Panc1 (cell line): ENCODE data around the gene FBRSL1. TPM values are rescaled to one million over a fixed set of nuclear protein-coding genes. Genes with fewer than 3 reads are reported as not detected.

Experiments used
- ATAC-seq: fragments of 200-7000 bp; cut with Tn5 transposase; 2 replicates; pipeline ENCODE4 v1.9.1; 2020; ENCODE audit warnings: mild to moderate bottlenecking, moderate library complexity
- BruUV-seq: library from RNA; stranded (reverse); fragments of 400-500 nt; replicated peaks from 2 replicates; lab custom pipeline; 2021; lab: Mats Ljungman, UMichigan
- CTCF ChIA-PET: fragments of 300-600 bp; sonication (Branson Sonifier 250); formaldehyde crosslinking; loops from one replicate; lab custom pipeline; 2022; ENCODE audit warnings: antibody characterized with exemption; lab: Charles Lee
- POLR2A ChIA-PET: fragments of 300-600 bp; sonication (Branson Sonifier 250); formaldehyde crosslinking; loops from one replicate; lab custom pipeline; 2022; ENCODE audit warnings: antibody characterized with exemption; lab: Charles Lee
- DNase-seq: peaks from one replicate; pipeline ENCODE4 v3.0.0-alpha.2; 2010; ENCODE audit warnings: low read depth, low spot score
- H3K27ac ChIP-seq: 2 replicates; pipeline ENCODE4 v1.5.1; 2011; ENCODE audit warnings: mild to moderate bottlenecking, low read length, inconsistent platforms
- H3K27me3 ChIP-seq: fragments of 200-500 bp; sonication (Bioruptor generic); 2 replicates; pipeline ENCODE4 v1.6.0; 2014; ENCODE audit warnings: low read length, inconsistent platforms; ENCODE audit not compliant: control insufficient read depth, insufficient read depth
- H3K36me3 ChIP-seq: fragments of 200-500 bp; sonication (Bioruptor generic); 2 replicates; pipeline ENCODE4 v1.5.1; 2014; ENCODE audit warnings: inconsistent platforms, mild to moderate bottlenecking, low read length, moderate library complexity; ENCODE audit not compliant: control insufficient read depth, insufficient read depth
- H3K4me1 ChIP-seq: 2 replicates; pipeline ENCODE4 v1.5.1; 2011; ENCODE audit warnings: inconsistent platforms, mild to moderate bottlenecking, low read length, moderate library complexity; ENCODE audit not compliant: control insufficient read depth, insufficient read depth
- H3K4me3 ChIP-seq, 2 experiments: 2 replicates each; pipeline ENCODE4 v1.5.1; 2011 to 2012; ENCODE audit warnings: low read depth in 2 of 2, low read length in 2 of 2, mild to moderate bottlenecking in 2 of 2, inconsistent platforms in 1 of 2, moderate library complexity in 1 of 2
- H3K9me3 ChIP-seq: fragments of 200-500 bp; sonication (Bioruptor generic); 2 replicates; pipeline ENCODE4 v1.5.1; 2014; ENCODE audit warnings: low read depth, mild to moderate bottlenecking, inconsistent platforms, low read length, moderate library complexity; ENCODE audit not compliant: control insufficient read depth, insufficient read depth
- CTCF ChIP-seq: fragments of 450-650 bp; IDR thresholded peaks from 2 replicates; pipeline ENCODE4 v1.5.1; 2017; ENCODE audit warnings: mild to moderate bottlenecking
- POLR2AphosphoS5 ChIP-seq: IDR thresholded peaks from 2 replicates; pipeline ENCODE4 v1.6.1; 2012; ENCODE audit warnings: mild to moderate bottlenecking, low read depth, low read length, moderate library complexity
- REST ChIP-seq, 2 experiments: IDR thresholded peaks; 2 replicates each; pipeline ENCODE4 v1.6.1; 2011 to 2012; ENCODE audit warnings: low read depth in 2 of 2, control low read depth in 1 of 2, low read length in 1 of 2, mild to moderate bottlenecking in 1 of 2, moderate library complexity in 1 of 2; ENCODE audit not compliant: insufficient read depth in 1 of 2
- SIN3A ChIP-seq: IDR thresholded peaks from 2 replicates; pipeline ENCODE4 v1.6.1; 2012; ENCODE audit warnings: low read depth, mild to moderate bottlenecking, low read length, moderate library complexity, borderline replicate concordance; ENCODE audit not compliant: insufficient read depth
- TCF7L2 ChIP-seq: IDR thresholded peaks from 2 replicates; pipeline ENCODE4 v1.6.1; 2011; ENCODE audit warnings: mild to moderate bottlenecking, low read depth, low read length, inconsistent platforms
- in situ Hi-C: cut with HindIII; loops from 2 replicates; pipeline ENCODE4 v1.10.0; 2016; ENCODE audit warnings: low sequenced_read_pairs, low pct_unique_long_range_greater_than_20kb
- intact Hi-C: fragments of 100-400 bp; cut with micrococcal nuclease; formaldehyde crosslinking; loops from one replicate; pipeline ENCODE4 v1.10.0; 2022; ENCODE audit not compliant: unreplicated experiment
- total RNA-seq: library from RNA; stranded (reverse); gene quantifications from one replicate; pipeline ENCODE4 v1.2.1, GENCODE V29; 2021; ENCODE audit not compliant: unreplicated experiment

FBRSL1 gene
- total RNA-seq, 1 experiment from 2014 or later: 104 TPM

GRCh38 chr12:132521200-132521580 lies 31.2 kb downstream of the FBRSL1 start:
- no peaks in the 10 kb centered on the region for H3K27me3 ChIP-seq
- no peak overlapping the region for H3K4me3 ChIP-seq
- in situ Hi-C loops (no loop called here), intact Hi-C loops (loop anchor here (5.0 kb wide), 1 partner anchor 104 kb away; no protein-coding TSS in a partner anchor)
- peaks cover 64% of the 10 kb centered on the region for H3K4me1 ChIP-seq
- no peaks in the 10 kb centered on the region for H3K9me3 ChIP-seq
- no peak for TF ChIP-seq SIN3A
- no peak for TF ChIP-seq CTCF
- TF ChIP-seq TCF7L2: no peak
- TF ChIP-seq REST (IDR thresholded peaks at IDR 0.05; ENCODE audit: insufficient read depth in 1 of 2, low read depth in 2 of 2, low read length in 1 of 2): no peak
- TF ChIP-seq POLR2AphosphoS5: no peak
- no peak for ATAC-seq
- H3K27ac ChIP-seq: no peak overlapping the region
- no peaks in the 10 kb centered on the region for H3K36me3 ChIP-seq
- DNase-seq: no peak
- POLR2A ChIA-PET: no interaction called here
- CTCF ChIA-PET: no interaction called here
- BruUV-seq: no TSS peak

- H3K4me1 ChIP-seq: peaks cover 68% of the 10 kb centered on the region
- H3K27ac ChIP-seq: no peak overlapping the region
- ATAC-seq (no peak), DNase-seq (no peak)
- CTCF ChIA-PET: interaction anchor here (0.7 to 2.3 kb wide), 3 partner anchors 9 to 107 kb away, joined by 3 to 15 read pairs (median 3); no protein-coding TSS in a partner anchor
- intact Hi-C loops: loop anchor here (5.0 kb wide), 1 partner anchor 105 kb away; no protein-coding TSS in a partner anchor
- in situ Hi-C loops: no loop called here
- no peak for TF ChIP-seq TCF7L2
- TF ChIP-seq POLR2AphosphoS5: no peak
- TF ChIP-seq REST (IDR thresholded peaks at IDR 0.05; ENCODE audit: insufficient read depth in 1 of 2, low read depth in 2 of 2, low read length in 1 of 2): no peak
- no peak for TF ChIP-seq CTCF
- no peak for TF ChIP-seq SIN3A
- no peaks in the 10 kb centered on the region for H3K27me3 ChIP-seq
- POLR2A ChIA-PET: no interaction called here
- H3K4me3 ChIP-seq: no peak overlapping the region
- no TSS peak for BruUV-seq
- no peaks in the 10 kb centered on the region for H3K36me3 ChIP-seq
- no peaks in the 10 kb centered on the region for H3K9me3 ChIP-seq
Measured at GRCh38 chr12:132521712-132522292, 31.9 kb downstream of the FBRSL1 start.
